Left ventricle myocardium inferior (tissue), 1 donor: Measurements from ENCODE around the gene LOC128125822.

Source experiments
- DNase-seq: peaks from one replicate; pipeline ENCODE4 v3.0.0-alpha.2; 2020
- H3K27ac ChIP-seq: fragments of 200-600 bp; replicated peaks from 2 replicates; pipeline ENCODE4 v1.8.0; 2021
- H3K27me3 ChIP-seq: fragments of 200-600 bp; 2 replicates; pipeline ENCODE4 v1.8.0; 2021; ENCODE audit warnings: low read depth
- H3K36me3 ChIP-seq: fragments of 200-600 bp; 2 replicates; pipeline ENCODE4 v1.8.0; 2021
- H3K4me1 ChIP-seq: fragments of 200-600 bp; 2 replicates; pipeline ENCODE4 v1.8.0; 2021
- H3K4me3 ChIP-seq: fragments of 200-600 bp; 2 replicates; pipeline ENCODE4 v1.8.0; 2021; ENCODE audit warnings: mild to moderate bottlenecking, moderate library complexity
- H3K9me3 ChIP-seq: fragments of 200-600 bp; replicated peaks from 2 replicates; pipeline ENCODE4 v1.8.0; 2021
- intact Hi-C: fragments of 100-400 bp; cut with micrococcal nuclease; formaldehyde crosslinking; loops from one replicate; pipeline ENCODE4 v1.11.0; 2022
- TF ChIP-seq, protein P1 (sequence below): fragments of 200-600 bp; IDR thresholded peaks from 2 replicates; pipeline ENCODE4 v1.8.0; 2021; ENCODE audit warnings: antibody characterized with exemption, mild to moderate bottlenecking, borderline replicate concordance
- donor health status: DM: no; HTN: yes; CAD: no; lungs with severe emphysema.

LOC128125822 gene

GRCh38 chr6:63576985-63577712 lies 4.9 kb downstream of the LOC128125822 start:
- Histone ChIP-seq H3K4me3 (no peak overlapping the region), H3K36me3 (peaks cover 58% of the 10 kb centered on the region), H3K9me3 (no peaks in the 10 kb centered on the region), H3K27ac (no peak overlapping the region), H3K4me1 (peaks cover 39% of the 10 kb centered on the region), H3K27me3 (no peaks in the 10 kb centered on the region)
- TF ChIP-seq, protein P1, sequence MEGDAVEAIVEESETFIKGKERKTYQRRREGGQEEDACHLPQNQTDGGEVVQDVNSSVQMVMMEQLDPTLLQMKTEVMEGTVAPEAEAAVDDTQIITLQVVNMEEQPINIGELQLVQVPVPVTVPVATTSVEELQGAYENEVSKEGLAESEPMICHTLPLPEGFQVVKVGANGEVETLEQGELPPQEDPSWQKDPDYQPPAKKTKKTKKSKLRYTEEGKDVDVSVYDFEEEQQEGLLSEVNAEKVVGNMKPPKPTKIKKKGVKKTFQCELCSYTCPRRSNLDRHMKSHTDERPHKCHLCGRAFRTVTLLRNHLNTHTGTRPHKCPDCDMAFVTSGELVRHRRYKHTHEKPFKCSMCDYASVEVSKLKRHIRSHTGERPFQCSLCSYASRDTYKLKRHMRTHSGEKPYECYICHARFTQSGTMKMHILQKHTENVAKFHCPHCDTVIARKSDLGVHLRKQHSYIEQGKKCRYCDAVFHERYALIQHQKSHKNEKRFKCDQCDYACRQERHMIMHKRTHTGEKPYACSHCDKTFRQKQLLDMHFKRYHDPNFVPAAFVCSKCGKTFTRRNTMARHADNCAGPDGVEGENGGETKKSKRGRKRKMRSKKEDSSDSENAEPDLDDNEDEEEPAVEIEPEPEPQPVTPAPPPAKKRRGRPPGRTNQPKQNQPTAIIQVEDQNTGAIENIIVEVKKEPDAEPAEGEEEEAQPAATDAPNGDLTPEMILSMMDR, result no peak
- no peak for DNase-seq
- intact Hi-C loops, result no loop called here

GRCh38 chr6:63578757-63579156 lies 6.5 kb downstream of the LOC128125822 start:
- Histone ChIP-seq H3K36me3 (peaks cover 58% of the 10 kb centered on the region), H3K27ac (no peak overlapping the region), H3K4me1 (peaks cover 26% of the 10 kb centered on the region), H3K4me3 (no peak overlapping the region), H3K27me3 (no peaks in the 10 kb centered on the region), H3K9me3 (no peaks in the 10 kb centered on the region)
- no peak for DNase-seq
- intact Hi-C loops, result no loop called here
- TF ChIP-seq, protein P1, result no peak

DNA sequence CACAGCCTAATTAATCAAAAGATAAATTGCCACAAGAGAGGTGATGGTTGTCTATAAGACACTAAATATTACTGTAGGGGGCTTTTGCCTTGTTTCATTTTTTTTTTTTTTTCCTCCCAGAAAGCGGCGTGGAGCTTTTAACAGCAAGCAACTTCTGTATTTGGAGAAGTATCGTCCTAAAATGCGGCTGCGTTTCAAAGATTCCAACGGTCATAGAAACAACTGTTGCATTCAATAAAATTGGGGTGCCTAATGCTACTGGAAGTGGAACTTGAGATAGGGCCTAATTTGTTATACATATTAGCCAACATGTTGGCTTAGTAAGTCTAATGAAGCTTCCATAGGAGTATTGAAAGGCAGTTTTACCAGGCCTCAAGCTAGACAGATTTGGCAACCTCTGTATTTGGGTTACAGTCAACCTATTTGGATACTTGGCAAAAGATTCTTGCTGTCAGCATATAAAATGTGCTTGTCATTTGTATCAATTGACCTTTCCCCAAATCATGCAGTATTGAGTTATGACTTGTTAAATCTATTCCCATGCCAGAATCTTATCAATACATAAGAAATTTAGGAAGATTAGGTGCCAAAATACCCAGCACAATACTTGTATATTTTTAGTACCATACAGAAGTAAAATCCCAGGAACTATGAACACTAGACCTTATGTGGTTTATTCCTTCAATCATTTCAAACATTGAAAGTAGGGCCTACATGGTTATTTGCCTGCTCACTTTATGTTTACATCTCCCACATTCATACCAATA lies 7.8 kb downstream of the LOC128125822 start:
- intact Hi-C loops, result no loop called here
- Histone ChIP-seq H3K36me3 (peaks cover 58% of the 10 kb centered on the region), H3K9me3 (no peaks in the 10 kb centered on the region), H3K4me1 (peaks cover 19% of the 10 kb centered on the region), H3K27ac (no peak overlapping the region), H3K27me3 (no peaks in the 10 kb centered on the region), H3K4me3 (no peak overlapping the region)
- TF ChIP-seq, protein P1, result no peak
- DNase-seq, result no peak

DNA sequence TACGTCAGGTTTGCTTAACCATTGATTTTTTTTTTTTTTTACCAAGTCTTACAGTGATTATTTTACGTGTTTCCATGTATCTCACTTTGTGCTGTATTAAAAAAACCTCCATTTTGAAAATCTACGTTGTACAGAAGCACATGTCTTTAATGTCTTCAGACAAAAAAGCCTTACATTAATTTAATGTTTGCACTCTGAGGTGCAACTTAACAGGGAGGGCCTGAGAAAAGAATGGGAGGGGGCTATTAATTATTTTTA lies 8.4 kb downstream of the LOC128125822 start:
- intact Hi-C loops, result no loop called here
- TF ChIP-seq, protein P1, result no peak

GRCh38 chr6:63581355-63582013 lies 9.2 kb downstream of the LOC128125822 start:
- Histone ChIP-seq H3K4me1 (peaks cover 5% of the 10 kb centered on the region), H3K36me3 (peaks cover 57% of the 10 kb centered on the region), H3K9me3 (no peaks in the 10 kb centered on the region), H3K27me3 (no peaks in the 10 kb centered on the region), H3K4me3 (no peak overlapping the region), H3K27ac (no peak overlapping the region)
- TF ChIP-seq, protein P1, result no peak
- intact Hi-C loops, result no loop called here
- no peak for DNase-seq

More for the DNA sequence above, 8.4 kb downstream of the LOC128125822 start:
- Histone ChIP-seq H3K27ac (no peak overlapping the region), H3K36me3 (peaks cover 58% of the 10 kb centered on the region), H3K9me3 (no peaks in the 10 kb centered on the region), H3K4me1 (peaks cover 13% of the 10 kb centered on the region), H3K4me3 (no peak overlapping the region), H3K27me3 (no peaks in the 10 kb centered on the region)
- no peak for DNase-seq
